IMR-90 (cell line): ENCODE data around the gene OR1F1. TPM values are rescaled to one million over a fixed set of nuclear protein-coding genes. Genes with fewer than 3 reads are reported as not detected.

Source experiments
- ATAC-seq: fragments of 200-7000 bp; cut with Tn5 transposase; 2 replicates; pipeline ENCODE4 v1.9.1; 2020; ENCODE audit warnings: low read depth, mild to moderate bottlenecking, moderate library complexity
- BruUV-seq: library from RNA; stranded (reverse); fragments of 400-500 nt; replicated peaks from 2 replicates; lab custom pipeline; 2021; lab: Mats Ljungman, UMichigan
- CTCF ChIA-PET: fragments of 300-600 bp; formaldehyde crosslinking; extraction: SDS; loops from one replicate; lab custom pipeline; 2021; ENCODE audit warnings: antibody characterized with exemption; lab: Yijun Ruan, JAX
- POLR2A ChIA-PET: fragments of 300-600 bp; sonication (Branson Sonifier 250); formaldehyde crosslinking; loops from one replicate; lab custom pipeline; 2022; ENCODE audit warnings: antibody characterized with exemption; ENCODE audit not compliant: unreplicated experiment; lab: Charles Lee
- DNase-seq: peaks from one replicate; pipeline ENCODE4 v3.0.0; 2013
- H2AFZ ChIP-seq: replicated peaks from 2 replicates; pipeline ENCODE3; 2013; ENCODE audit warnings: low read length, mild to moderate bottlenecking; ENCODE audit not compliant: poor library complexity
- H2AK5ac ChIP-seq: 2 replicates; pipeline ENCODE4 v1.6.1; 2013; ENCODE audit warnings: low read depth, low read length, inconsistent platforms
- H2AK9ac ChIP-seq: replicated peaks from 2 replicates; pipeline ENCODE3; 2013; ENCODE audit warnings: mild to moderate bottlenecking, low read depth, low read length, moderate library complexity; ENCODE audit not compliant: poor library complexity
- H2BK120ac ChIP-seq: 2 replicates; pipeline ENCODE4 v1.6.1; 2013; ENCODE audit warnings: low read depth, low read length, inconsistent platforms
- H2BK15ac ChIP-seq: 3 replicates; pipeline ENCODE4 v1.6.1; 2013; ENCODE audit warnings: low read depth, low read length, inconsistent platforms
- H2BK20ac ChIP-seq: 2 replicates; pipeline ENCODE4 v1.6.1; 2013; ENCODE audit warnings: low read depth, mild to moderate bottlenecking, inconsistent platforms, low read length, moderate library complexity
- H2BK5ac ChIP-seq: 2 replicates; pipeline ENCODE4 v1.6.1; 2013; ENCODE audit warnings: mild to moderate bottlenecking, low read depth, low read length, inconsistent platforms; ENCODE audit not compliant: poor library complexity, severe bottlenecking
- H3K14ac ChIP-seq: replicated peaks from 2 replicates; pipeline ENCODE4 v1.6.1; 2013; ENCODE audit warnings: low read depth, low read length, inconsistent platforms
- H3K18ac ChIP-seq: 2 replicates; pipeline ENCODE4 v1.6.1; 2013; ENCODE audit warnings: low read depth, low read length, control low read depth
- H3K23ac ChIP-seq: 2 replicates; pipeline ENCODE4 v1.6.1; 2013; ENCODE audit warnings: low read depth, low read length, inconsistent platforms
- H3K27ac ChIP-seq: 2 replicates; pipeline ENCODE4 v1.5.1; 2013; ENCODE audit warnings: mild to moderate bottlenecking, control low read depth, low read length; ENCODE audit not compliant: insufficient read depth
- H3K27me3 ChIP-seq: 2 replicates; pipeline ENCODE4 v1.6.1; 2013; ENCODE audit warnings: low read length; ENCODE audit not compliant: control insufficient read depth, insufficient read depth
- H3K36me3 ChIP-seq: 2 replicates; pipeline ENCODE4 v1.6.1; 2013; ENCODE audit warnings: low read length, mixed read lengths; ENCODE audit not compliant: control insufficient read depth, insufficient read depth
- H3K4ac ChIP-seq: 2 replicates; pipeline ENCODE4 v1.6.1; 2013; ENCODE audit warnings: low read depth, low read length, inconsistent platforms
- H3K4me1 ChIP-seq: 2 replicates; pipeline ENCODE4 v1.6.1; 2013; ENCODE audit warnings: low read length, mixed read lengths; ENCODE audit not compliant: control insufficient read depth, insufficient read depth
- H3K4me2 ChIP-seq: 2 replicates; pipeline ENCODE4 v1.6.1; 2013; ENCODE audit warnings: low read depth, mild to moderate bottlenecking, control low read depth, low read length, moderate library complexity
- H3K4me3 ChIP-seq: 2 replicates; pipeline ENCODE4 v1.5.1; 2013; ENCODE audit warnings: low read depth, mild to moderate bottlenecking, control low read depth, low read length, moderate library complexity; ENCODE audit not compliant: insufficient read depth
- H3K56ac ChIP-seq: 2 replicates; pipeline ENCODE4 v1.6.1; 2013; ENCODE audit warnings: low read length, inconsistent platforms; ENCODE audit not compliant: insufficient read depth; ENCODE audit errors: extremely low read depth
- H3K79me1 ChIP-seq, 2 experiments: 2 replicates each; pipeline ENCODE4 v1.6.1; 2013; ENCODE audit warnings: low read length in 2 of 2, inconsistent platforms in 1 of 2, low read depth in 1 of 2
- H3K9ac ChIP-seq: 2 replicates; pipeline ENCODE4 v1.6.1; 2013; ENCODE audit warnings: low read depth, low read length, control low read depth
- H3K9me1 ChIP-seq: 2 replicates; pipeline ENCODE4 v1.6.1; 2013; ENCODE audit warnings: low read length, inconsistent platforms; ENCODE audit not compliant: insufficient read depth
- H3K9me3 ChIP-seq: 2 replicates; pipeline ENCODE4 v1.6.1; 2013; ENCODE audit warnings: low read length; ENCODE audit not compliant: control insufficient read depth, insufficient read depth
- H4K20me1 ChIP-seq: 2 replicates; pipeline ENCODE4 v1.6.1; 2013; ENCODE audit warnings: low read length, inconsistent platforms; ENCODE audit not compliant: insufficient read depth
- H4K5ac ChIP-seq: 2 replicates; pipeline ENCODE4 v1.6.1; 2013; ENCODE audit warnings: mild to moderate bottlenecking, low read depth, low read length, control low read depth
- H4K8ac ChIP-seq, 2 experiments: 2 replicates each; pipeline ENCODE4 v1.6.1; 2013; ENCODE audit warnings: low read depth in 2 of 2, low read length in 2 of 2, control low read depth in 1 of 2, inconsistent platforms in 1 of 2
- H4K91ac ChIP-seq: 2 replicates; pipeline ENCODE4 v1.6.1; 2013; ENCODE audit warnings: low read depth, low read length, inconsistent platforms; ENCODE audit not compliant: insufficient read depth
- BHLHE40 ChIP-seq: fragments of 150-350 bp; IDR thresholded peaks from 2 replicates; pipeline ENCODE4 v1.6.1; 2016; ENCODE audit warnings: mild to moderate bottlenecking, low read depth, low read length
- CEBPB ChIP-seq: IDR thresholded peaks from 2 replicates; pipeline ENCODE4 v1.6.1; 2012; ENCODE audit warnings: low read depth, low read length, improper control_type of control experiment
- CTCF ChIP-seq: conservative IDR thresholded peaks from 2 replicates; pipeline ENCODE4 v1.5.1; 2012; ENCODE audit warnings: mild to moderate bottlenecking, low read depth, low read length, improper control_type of control experiment
- FOS ChIP-seq: fragments of 150-350 bp; IDR thresholded peaks from 2 replicates; pipeline ENCODE4 v1.6.1; 2016; ENCODE audit warnings: low read depth, low read length
- MAFK ChIP-seq: IDR thresholded peaks from 2 replicates; pipeline ENCODE4 v1.6.1; 2012; ENCODE audit warnings: low read depth, low read length, improper control_type of control experiment
- MAZ ChIP-seq: IDR thresholded peaks from 2 replicates; pipeline ENCODE4 v1.6.1; 2012; ENCODE audit warnings: low read depth, mild to moderate bottlenecking, low read length, improper control_type of control experiment, moderate library complexity, borderline replicate concordance
- NFE2L2 ChIP-seq: fragments of 150-350 bp; IDR thresholded peaks from 2 replicates; pipeline ENCODE4 v1.6.1; 2016; ENCODE audit warnings: low read depth, mild to moderate bottlenecking, low read length
- POLR2A ChIP-seq: IDR thresholded peaks from 2 replicates; pipeline ENCODE4 v1.6.1; 2012; ENCODE audit warnings: mild to moderate bottlenecking, low read depth, low read length
- RAD21 ChIP-seq: IDR thresholded peaks from 2 replicates; pipeline ENCODE4 v1.6.1; 2012; ENCODE audit warnings: low read length, improper control_type of control experiment
- RCOR1 ChIP-seq: IDR thresholded peaks from 2 replicates; pipeline ENCODE4 v1.6.1; 2012; ENCODE audit warnings: mild to moderate bottlenecking, low read length, improper control_type of control experiment; ENCODE audit not compliant: insufficient replicate concordance
- RFX5 ChIP-seq: IDR thresholded peaks from 2 replicates; pipeline ENCODE4 v1.8.0; 2012; ENCODE audit warnings: low read depth, mild to moderate bottlenecking, low read length, moderate library complexity
- SMC3 ChIP-seq: fragments of 150-350 bp; IDR thresholded peaks from 2 replicates; pipeline ENCODE4 v1.6.1; 2016; ENCODE audit warnings: low read depth, mild to moderate bottlenecking, antibody characterized with exemption, low read length, moderate library complexity
- USF2 ChIP-seq: fragments of 150-350 bp; IDR thresholded peaks from 2 replicates; pipeline ENCODE4 v1.6.1; 2017; ENCODE audit warnings: mild to moderate bottlenecking, antibody characterized with exemption, low read length, low read depth
- WGBS, 2 experiments: methylation state at CpG; one replicate each; pipeline versions ENCODE4 v1.1.5 to v1.1.7; 2013; ENCODE audit warnings: missing lambda C conversion rate in 2 of 2; ENCODE audit not compliant: insufficient read length in 1 of 2; ENCODE audit errors: extremely low coverage in 2 of 2; 5-methylcytosine and 5-hydroxymethylcytosine counted together
- dilution Hi-C: fragments of 300-500 bp; cut with HindIII; formaldehyde crosslinking; loops from one replicate; pipeline ENCODE4 v1.14.3; 2018; ENCODE audit warnings: low sequenced_read_pairs; ENCODE audit not compliant: unreplicated experiment
- in situ Hi-C: fragments of 300-500 bp; cut with MboI; formaldehyde crosslinking; loops from 3 replicates; pipeline ENCODE4 v1.14.3; 2019; ENCODE audit warnings: low sequenced_read_pairs, inconsistent platforms, mixed read lengths
- intact Hi-C: fragments of 100-400 bp; cut with micrococcal nuclease; formaldehyde crosslinking; loops from 2 replicates; pipeline ENCODE4 v1.10.0; 2022
- polyA plus RNA-seq, 3 experiments: library from polyadenylated mRNA; depleted of rRNA; stranded (reverse); fragments of >200 nt; gene quantifications; 2 replicates each; pipeline ENCODE4 v1.2.3, GENCODE V29; 2012; ENCODE audit warnings: low replicate concordance in 1 of 3
- total RNA-seq: library from RNA; depleted of rRNA; stranded (reverse); fragments of >200 nt; gene quantifications from 2 replicates; pipeline ENCODE4 v1.2.3, GENCODE V29; 2012

Gene OR1F1
- total and polyA plus RNA-seq, 2 of the 4 experiments (the other 2 are of a cell fraction), result 0.12 TPM; not detected in 1

- ATAC-seq, result no peak
- Histone ChIP-seq H2BK15ac (no peak overlapping the region), H3K4ac (no peak overlapping the region), H2AK5ac (no peak overlapping the region), H3K9ac (no peak overlapping the region), H2AFZ (no peak overlapping the region), H3K4me2 (no peak overlapping the region), H4K8ac (no peak overlapping the region), H3K18ac (no peak overlapping the region), H2BK20ac (no peak overlapping the region), H4K20me1 (no peaks in the 10 kb centered on the region), H3K27me3 (peaks cover 25% of the 10 kb centered on the region), H4K91ac (no peak overlapping the region), H3K23ac (no peak overlapping the region), H2BK120ac (no peak overlapping the region), H4K5ac (no peak overlapping the region), H2BK5ac (no peak overlapping the region), H3K14ac (no peak overlapping the region), H3K9me3 (no peaks in the 10 kb centered on the region), H3K27ac (no peak overlapping the region), H2AK9ac (no peak overlapping the region), H3K4me1 (no peaks in the 10 kb centered on the region), H3K9me1 (no peaks in the 10 kb centered on the region), H3K56ac (no peak overlapping the region), H3K4me3 (no peak overlapping the region), H3K36me3 (no peaks in the 10 kb centered on the region), H3K79me1 (no peaks in the 10 kb centered on the region)
- in situ Hi-C loops, result no loop called here
- ChIA-PET CTCF (interaction anchor here (0.7 kb wide), 1 partner anchor 47 kb away, joined by 3 read pairs; no protein-coding TSS in a partner anchor), POLR2A (no interaction called here)
- DNase-seq, result no peak
- intact Hi-C loops, result no loop called here
- dilution Hi-C loops, result no loop called here
- whole genome bisulfite sequencing, 2 experiments, result 50% methylated on average over 1 of the region's 7 CpGs; no CpG with 5 or more reads in 1 of the 2 experiments
- no peak for TF ChIP-seq USF2
- TF ChIP-seq NFE2L2, result no peak
- no peak for TF ChIP-seq CTCF
- TF ChIP-seq MAZ, result no peak
- no peak for TF ChIP-seq CEBPB
- no peak for TF ChIP-seq FOS
- no peak for TF ChIP-seq RFX5
- TF ChIP-seq SMC3, result no peak
- no peak for TF ChIP-seq MAFK
- no peak for TF ChIP-seq BHLHE40
- no peak for TF ChIP-seq RAD21
- TF ChIP-seq POLR2A, result no peak
- no peak for TF ChIP-seq RCOR1
- no TSS peak for BruUV-seq
Observed at GRCh38 chr16:3246002-3246401, 58.0 kb downstream of the OR1F1 start.
